SH-SY5Y (cell line): Measurements from ENCODE around the gene SLC9A6.

Experiments
- GATA2 ChIP-seq: IDR thresholded peaks from 2 replicates; pipeline ENCODE4 v1.6.1; 2011; ENCODE audit warnings: mild to moderate bottlenecking, low read depth, low read length
- GATA3 ChIP-seq: IDR thresholded peaks from 2 replicates; pipeline ENCODE4 v1.6.1; 2011; ENCODE audit warnings: low read depth, mild to moderate bottlenecking, low read length, moderate library complexity

DNA sequence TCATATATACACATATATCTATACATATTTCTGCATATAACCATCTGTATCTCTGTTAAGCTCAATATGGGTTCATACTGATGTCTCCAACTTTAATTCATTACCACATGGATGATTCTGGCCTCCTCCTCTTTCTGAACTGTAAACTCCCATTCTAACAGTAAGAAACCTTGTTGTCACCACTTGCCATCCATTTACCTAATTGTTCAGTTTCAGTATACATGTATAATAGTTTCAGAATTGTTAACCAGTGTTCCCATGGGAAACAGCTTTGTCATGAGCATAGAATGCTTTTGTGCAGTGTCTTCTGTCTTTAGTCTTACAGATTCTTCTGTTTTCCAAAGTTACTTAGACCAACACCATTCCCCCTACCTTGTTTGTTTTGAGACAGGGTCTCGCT, 35.9 kb downstream of the SLC9A6 start:
- TF ChIP-seq GATA3 (no peak), GATA2 (no peak)
